HCT116 (cell line): ENCODE measurements around the gene WDR5. TPM values are rescaled to one million over a fixed set of nuclear protein-coding genes. Genes with fewer than 3 reads are reported as not detected.

Experiments used
- ATAC-seq: fragments of 200-7000 bp; cut with Tn5 transposase; 2 replicates; pipeline ENCODE4 v1.9.1; 2020; ENCODE audit warnings: mild to moderate bottlenecking, moderate library complexity
- BruUV-seq: library from RNA; stranded (reverse); fragments of 400-500 nt; replicated peaks from 2 replicates; lab custom pipeline; 2021; lab: Mats Ljungman, UMichigan
- CTCF ChIA-PET: fragments of 300-600 bp; sonication (Branson Sonifier 250); formaldehyde crosslinking; loops from one replicate; lab custom pipeline; 2021; ENCODE audit warnings: antibody characterized with exemption; lab: Charles Lee
- POLR2A ChIA-PET: fragments of 300-600, 350-600 bp; sonication (Branson Sonifier 250); formaldehyde crosslinking; loops from one replicate; lab custom pipeline; 2021; ENCODE audit warnings: antibody characterized with exemption; lab: Charles Lee
- RAD21 ChIA-PET, 2 experiments: fragments of 300-600 bp; sonication (Branson Sonifier 250); formaldehyde crosslinking; loops; one replicate each; lab custom pipeline; 2023; ENCODE audit warnings: low total read pairs in 2 of 2; ENCODE audit not compliant: uncharacterized antibody in 2 of 2, unreplicated experiment in 2 of 2, low non-redundant PET in 1 of 2; lab: Charles Lee
- DNase-seq: peaks from one replicate; pipeline ENCODE4 v3.0.0-alpha.2; 2010; ENCODE audit warnings: low read depth, low spot score
- H2AFZ ChIP-seq: fragments of 200-600 bp; shearing (Covaris generic), sonication (generic); 2 replicates; pipeline ENCODE4 v1.6.1; 2017; ENCODE audit warnings: low read depth, mixed run types, mixed read lengths, antibody characterized with exemption, low read length; ENCODE audit not compliant: poor library complexity, severe bottlenecking
- H3K27ac ChIP-seq: 2 replicates; pipeline ENCODE4 v1.5.1; 2012; ENCODE audit warnings: low read depth, low read length
- H3K27me3 ChIP-seq: fragments of 200-600 bp; sonication (generic); 2 replicates; pipeline ENCODE4 v1.6.1; 2016; ENCODE audit warnings: mixed run types, low read length, mixed read lengths; ENCODE audit not compliant: insufficient read depth
- H3K36me3 ChIP-seq, 2 experiments: fragments of 200-500 bp in 1 of 2; fragments of 200-600 bp in 1 of 2; sonication (Bioruptor generic) in 1 of 2; sonication (generic) in 1 of 2; 2 replicates each; pipeline versions ENCODE4 v1.5.1 to v1.6.1; 2014 to 2016; ENCODE audit warnings: low read length in 2 of 2, inconsistent platforms in 1 of 2, mixed read lengths in 1 of 2, mixed run types in 1 of 2; ENCODE audit not compliant: insufficient read depth in 2 of 2, control insufficient read depth in 1 of 2
- H3K4me1 ChIP-seq, 2 experiments: fragments of 200-600 bp in 1 of 2; sonication (generic) in 1 of 2; 2 replicates each; pipeline versions ENCODE4 v1.5.1 to v1.6.1; 2012 to 2017; ENCODE audit warnings: low read length in 2 of 2, inconsistent platforms in 1 of 2, mild to moderate bottlenecking in 1 of 2, mixed read lengths in 1 of 2, mixed run types in 1 of 2, moderate library complexity in 1 of 2; ENCODE audit not compliant: insufficient read depth in 2 of 2, control insufficient read depth in 1 of 2
- H3K4me2 ChIP-seq: fragments of 200-600 bp; sonication (generic); 2 replicates; pipeline ENCODE4 v1.6.1; 2017; ENCODE audit warnings: mixed run types, low read length, mixed read lengths
- H3K4me3 ChIP-seq, 2 experiments: fragments of 200-600 bp in 1 of 2; sonication (generic) in 1 of 2; replicated peaks in 1 of 2; 2 replicates each; pipeline ENCODE4 v1.5.1; 2011 to 2016; ENCODE audit warnings: low read length in 2 of 2, control low read depth in 1 of 2, low read depth in 1 of 2, mild to moderate bottlenecking in 1 of 2, mixed read lengths in 1 of 2, mixed run types in 1 of 2
- H3K79me2 ChIP-seq: fragments of 200-600 bp; sonication (generic); 2 replicates; pipeline ENCODE4 v1.6.1; 2017; ENCODE audit warnings: mild to moderate bottlenecking, mixed run types, low read length, moderate library complexity, mixed read lengths; ENCODE audit not compliant: insufficient read depth
- H3K9ac ChIP-seq: fragments of 200-600 bp; sonication (generic); 2 replicates; pipeline ENCODE4 v1.6.1; 2016; ENCODE audit warnings: low read length, mixed read lengths
- H3K9me2 ChIP-seq: fragments of 200-600 bp; sonication (generic), shearing (Covaris generic); 2 replicates; pipeline ENCODE4 v1.6.1; 2017; ENCODE audit warnings: mixed run types, mild to moderate bottlenecking, moderate library complexity; ENCODE audit not compliant: insufficient read depth
- H3K9me3 ChIP-seq, 2 experiments: fragments of 200-500 bp in 1 of 2; fragments of 200-600 bp in 1 of 2; sonication (Bioruptor generic) in 1 of 2; sonication (generic) in 1 of 2; 2 replicates each; pipeline ENCODE4 v1.6.1; 2014 to 2017; ENCODE audit warnings: low read length in 2 of 2, mixed read lengths in 2 of 2, inconsistent platforms in 1 of 2, low read depth in 1 of 2, mild to moderate bottlenecking in 1 of 2, mixed run types in 1 of 2, moderate library complexity in 1 of 2; ENCODE audit not compliant: control insufficient read depth in 1 of 2, insufficient read depth in 1 of 2
- H4K20me1 ChIP-seq: fragments of 200-600 bp; sonication (generic), shearing (Covaris generic); 2 replicates; pipeline ENCODE4 v1.6.1; 2017; ENCODE audit warnings: mixed run types, mild to moderate bottlenecking, moderate library complexity; ENCODE audit not compliant: insufficient read depth
- MAX ChIP-seq: IDR thresholded peaks from 2 replicates; pipeline ENCODE4 v1.6.1; 2012
- TCF7L2 ChIP-seq: IDR thresholded peaks from 2 replicates; pipeline ENCODE4 v1.7.0; 2011; ENCODE audit warnings: borderline replicate concordance, inconsistent platforms; ENCODE audit not compliant: insufficient read depth, insufficient read length; ENCODE audit errors: extremely low read depth
- YY1 ChIP-seq: IDR thresholded peaks from 2 replicates; pipeline ENCODE4 v1.6.1; 2011; ENCODE audit warnings: low read length, low read depth, moderate library complexity, mild to moderate bottlenecking; ENCODE audit not compliant: insufficient replicate concordance; ENCODE audit errors: extremely low read depth
- intact Hi-C: fragments of 100-400 bp; cut with micrococcal nuclease; formaldehyde crosslinking; loops from 2 replicates; pipeline ENCODE4 v1.10.0; 2022
- total RNA-seq: library from RNA; stranded (reverse); gene quantifications from one replicate; pipeline ENCODE4 v1.2.1, GENCODE V29; 2021; ENCODE audit not compliant: unreplicated experiment

The WDR5 gene
- total RNA-seq, 1 experiment from 2014 or later: 55.8 TPM

GRCh38 chr9:134173127-134174072 is 37.5 kb downstream of the WDR5 start:
- intact Hi-C loops: loop anchor here (5.0 kb wide), 1 partner anchor 149 kb away; no protein-coding TSS in a partner anchor
- H3K27ac ChIP-seq: no peak overlapping the region
- no peak for DNase-seq
- TF ChIP-seq MAX: no peak
- no peak for TF ChIP-seq YY1
- ATAC-seq: no peak
- RAD21 ChIA-PET: interaction anchor here in 1 of 2 experiments (1.9 kb wide), 1 partner anchor 270 kb away, joined by 6 read pairs; no protein-coding TSS in a partner anchor
- no peak overlapping the region for H3K9ac ChIP-seq
- H3K9me2 ChIP-seq: no peaks in the 10 kb centered on the region
- no peak overlapping the region for H3K4me2 ChIP-seq
- no peak overlapping the region for H3K4me3 ChIP-seq
- H3K27me3 ChIP-seq: no peaks in the 10 kb centered on the region
- POLR2A ChIA-PET: no interaction called here
- H3K9me3 ChIP-seq: no peaks in the 10 kb centered on the region
- BruUV-seq: no TSS peak
- no peaks in the 10 kb centered on the region for H3K79me2 ChIP-seq
- CTCF ChIA-PET: interaction anchor here (0.9 to 1.9 kb wide), 2 partner anchors 270 to 271 kb away, joined by 3 to 13 read pairs; no protein-coding TSS in a partner anchor
- no peaks in the 10 kb centered on the region for H4K20me1 ChIP-seq
- no peak overlapping the region for H2AFZ ChIP-seq
- H3K4me1 ChIP-seq: peaks cover 8 to 11% of the 10 kb centered on the region in 2 experiments
- H3K36me3 ChIP-seq: no peaks in the 10 kb centered on the region

- Histone ChIP-seq H4K20me1 (no peaks in the 10 kb centered on the region), H3K4me3 (no peak overlapping the region), H3K9me2 (no peaks in the 10 kb centered on the region), H3K27me3 (no peaks in the 10 kb centered on the region), H3K4me2 (no peak overlapping the region), H2AFZ (no peak overlapping the region), H3K9me3 (no peaks in the 10 kb centered on the region), H3K36me3 (no peaks in the 10 kb centered on the region), H3K27ac (no peak overlapping the region), H3K4me1 (peaks cover 8 to 11% of the 10 kb centered on the region in 2 experiments), H3K79me2 (no peaks in the 10 kb centered on the region), H3K9ac (no peak overlapping the region)
- ChIA-PET POLR2A (no interaction called here), RAD21 (interaction anchor here in 1 of 2 experiments (1.9 kb wide), 1 partner anchor 269 kb away, joined by 6 read pairs; no protein-coding TSS in a partner anchor), CTCF (interaction anchor here (0.9 to 1.9 kb wide), 2 partner anchors 269 to 271 kb away, joined by 3 to 13 read pairs; no protein-coding TSS in a partner anchor)
- DNase-seq (no peak), ATAC-seq (no peak)
- intact Hi-C loops: loop anchor here (5.0 kb wide), 1 partner anchor 148 kb away; no protein-coding TSS in a partner anchor
- TF ChIP-seq TCF7L2: no peak
- BruUV-seq: no TSS peak
Observed at GRCh38 chr9:134174073-134174449, 38.2 kb downstream of the WDR5 start.
